Nephron progenitor cell (in vitro differentiated cells): ENCODE measurements around the gene MCM6.

ENCODE experiments used
- DNase-seq: peaks from one replicate; pipeline ENCODE4 v3.0.0; 2021
- H3K27ac Mint-ChIP-seq: 2 replicates; pipeline ENCODE4 v1.8.0; 2021; ENCODE audit warnings: mild to moderate bottlenecking, moderate library complexity, mixed read lengths
- H3K27me3 Mint-ChIP-seq: 2 replicates; pipeline ENCODE4 v1.8.0; 2021; ENCODE audit warnings: mild to moderate bottlenecking, low read depth, mixed read lengths; ENCODE audit not compliant: poor library complexity
- H3K36me3 Mint-ChIP-seq: 2 replicates; pipeline ENCODE4 v1.8.0; 2021; ENCODE audit warnings: low read depth, mixed read lengths
- H3K4me1 Mint-ChIP-seq: 2 replicates; pipeline ENCODE4 v1.8.0; 2021; ENCODE audit warnings: mixed read lengths
- H3K4me3 Mint-ChIP-seq: 2 replicates; pipeline ENCODE4 v1.8.0; 2021; ENCODE audit warnings: mild to moderate bottlenecking, moderate library complexity, mixed read lengths
- H3K9me3 Mint-ChIP-seq: 2 replicates; pipeline ENCODE4 v1.8.0; 2021; ENCODE audit warnings: mild to moderate bottlenecking, moderate library complexity, mixed read lengths
- CTCF ChIP-seq: fragments of 200-600 bp; sonication (generic); IDR thresholded peaks from 2 replicates; pipeline ENCODE4 v1.5.0; 2021; ENCODE audit warnings: antibody characterized with exemption

The MCM6 gene

GRCh38 chr2:135909976-135910375, 33.7 kb upstream of the MCM6 start:
- Mint-ChIP-seq H3K4me3 (no peak overlapping the region), H3K9me3 (no peaks in the 10 kb centered on the region), H3K27me3 (no peaks in the 10 kb centered on the region), H3K27ac (no peak overlapping the region), H3K4me1 (no peaks in the 10 kb centered on the region), H3K36me3 (peaks cover 61% of the 10 kb centered on the region)
- DNase-seq = no peak
- no peak for TF ChIP-seq CTCF

GRCh38 chr2:135905679-135906078, 29.4 kb upstream of the MCM6 start:
- no peak for TF ChIP-seq CTCF
- peaks cover 84% of the 10 kb centered on the region for H3K36me3 Mint-ChIP-seq
- no peak for DNase-seq
- no peak overlapping the region for H3K27ac Mint-ChIP-seq
- H3K9me3 Mint-ChIP-seq = no peaks in the 10 kb centered on the region
- no peaks in the 10 kb centered on the region for H3K27me3 Mint-ChIP-seq
- H3K4me1 Mint-ChIP-seq = peaks cover 6% of the 10 kb centered on the region
- no peak overlapping the region for H3K4me3 Mint-ChIP-seq

- H3K27me3 Mint-ChIP-seq = no peaks in the 10 kb centered on the region
- H3K4me3 Mint-ChIP-seq = no peak overlapping the region
- H3K27ac Mint-ChIP-seq = peak overlapping the region; percentile 19
These were observed 28.2 kb upstream of the MCM6 start for GRCh38 chr2:135904341-135904989.

GRCh38 chr2:135903650-135904049, 27.4 kb upstream of the MCM6 start:
- peaks cover 11% of the 10 kb centered on the region for H3K4me1 Mint-ChIP-seq

More at GRCh38 chr2:135904341-135904989, 28.2 kb upstream of the MCM6 start:
- Mint-ChIP-seq H3K9me3 (no peaks in the 10 kb centered on the region), H3K36me3 (peaks cover 82% of the 10 kb centered on the region), H3K4me1 (peaks cover 9% of the 10 kb centered on the region)
- DNase-seq = no peak
- no peak for TF ChIP-seq CTCF

GRCh38 chr2:135899567-135899966, 23.3 kb upstream of the MCM6 start:
- TF ChIP-seq CTCF = no peak
- no peak overlapping the region for H3K4me3 Mint-ChIP-seq
- peaks cover 11% of the 10 kb centered on the region for H3K4me1 Mint-ChIP-seq
- no peak for DNase-seq
- peaks cover 57% of the 10 kb centered on the region for H3K36me3 Mint-ChIP-seq
- no peaks in the 10 kb centered on the region for H3K9me3 Mint-ChIP-seq
- H3K27me3 Mint-ChIP-seq = no peaks in the 10 kb centered on the region
- peak overlapping the region; percentile 29 for H3K27ac Mint-ChIP-seq

More at GRCh38 chr2:135903650-135904049, 27.4 kb upstream of the MCM6 start:
- TF ChIP-seq CTCF = no peak
- H3K27ac Mint-ChIP-seq = peak overlapping the region; percentile 95
- no peak for DNase-seq
- H3K9me3 Mint-ChIP-seq = no peaks in the 10 kb centered on the region
- no peaks in the 10 kb centered on the region for H3K27me3 Mint-ChIP-seq
- H3K36me3 Mint-ChIP-seq = peaks cover 82% of the 10 kb centered on the region
- no peak overlapping the region for H3K4me3 Mint-ChIP-seq

- Mint-ChIP-seq H3K27me3 (peaks cover 5% of the 10 kb centered on the region), H3K4me1 (peaks cover 4% of the 10 kb centered on the region), H3K36me3 (peaks cover 47% of the 10 kb centered on the region), H3K9me3 (peaks cover 3% of the 10 kb centered on the region), H3K4me3 (no peak overlapping the region), H3K27ac (no peak overlapping the region)
- no peak for TF ChIP-seq CTCF
- no peak for DNase-seq
These were observed 22.1 kb upstream of the MCM6 start for GRCh38 chr2:135898234-135898786.
